PC-3 (cell line): ENCODE measurements around the gene MEF2C. TPM values are rescaled to one million over a fixed set of nuclear protein-coding genes. Genes with fewer than 3 reads are reported as not detected.

ENCODE experiments used
- ATAC-seq: fragments of 200-7000 bp; cut with Tn5 transposase; 2 replicates; pipeline ENCODE4 v1.9.1; 2020; ENCODE audit warnings: mild to moderate bottlenecking, moderate library complexity
- BruUV-seq: library from RNA; stranded (reverse); fragments of 400-500 nt; replicated peaks from 2 replicates; lab custom pipeline; 2021; lab: Mats Ljungman, UMichigan
- CTCF ChIA-PET: fragments of 300-600 bp; sonication (Branson Sonifier 250); formaldehyde crosslinking; loops from one replicate; lab custom pipeline; 2022; ENCODE audit warnings: antibody characterized with exemption; lab: Charles Lee
- POLR2A ChIA-PET: fragments of 300-600 bp; sonication (Branson Sonifier 250); formaldehyde crosslinking; loops from one replicate; lab custom pipeline; 2022; ENCODE audit warnings: antibody characterized with exemption; ENCODE audit not compliant: unreplicated experiment; lab: Charles Lee
- DNase-seq: peaks from one replicate; pipeline ENCODE4 v3.0.0-alpha.2; 2015
- H2AFZ ChIP-seq: fragments of 300-600 bp; sonication (generic); 2 replicates; pipeline ENCODE4 v1.6.0; 2016; ENCODE audit warnings: antibody characterized with exemption, low read length
- H3F3A ChIP-seq: fragments of 300-600 bp; sonication (generic); one replicate; pipeline ENCODE4 v1.6.0; 2017; ENCODE audit warnings: antibody characterized with exemption, low read length, control low read depth, mild to moderate bottlenecking; ENCODE audit not compliant: unreplicated experiment
- H3K27ac ChIP-seq: fragments of 300-600 bp; sonication (generic); 2 replicates; pipeline ENCODE4 v1.5.1; 2016; ENCODE audit warnings: mild to moderate bottlenecking, low read length
- H3K27me3 ChIP-seq: fragments of 300-600 bp; sonication (generic); 2 replicates; pipeline ENCODE4 v1.6.1; 2016; ENCODE audit warnings: low read length, mixed read lengths
- H3K36me3 ChIP-seq: fragments of 300-600 bp; sonication (generic); 2 replicates; pipeline ENCODE4 v1.6.1; 2016; ENCODE audit warnings: low read depth, mixed run types, low read length, mixed read lengths
- H3K4me1 ChIP-seq: fragments of 300-600 bp; sonication (generic); 2 replicates; pipeline ENCODE4 v1.5.1; 2016; ENCODE audit warnings: low read length; ENCODE audit not compliant: insufficient read depth
- H3K4me2 ChIP-seq: fragments of 300-600 bp; sonication (generic); 2 replicates; pipeline ENCODE4 v1.6.0; 2016; ENCODE audit warnings: low read length
- H3K4me3 ChIP-seq: fragments of 300-600 bp; sonication (generic); 2 replicates; pipeline ENCODE4 v1.5.1; 2016; ENCODE audit warnings: mild to moderate bottlenecking, low read length, mixed read lengths
- H3K79me2 ChIP-seq: fragments of 300-600 bp; sonication (generic); 2 replicates; pipeline ENCODE4 v1.6.1; 2017; ENCODE audit warnings: low read length, mixed read lengths
- H3K9ac ChIP-seq: fragments of 300-600 bp; sonication (generic); 2 replicates; pipeline ENCODE4 v1.6.0; 2016; ENCODE audit warnings: mild to moderate bottlenecking, low read length
- H3K9me2 ChIP-seq: fragments of 300-600 bp; sonication (generic); replicated peaks from 2 replicates; pipeline ENCODE4 v1.6.1; 2016; ENCODE audit warnings: mixed run types, low read length, mixed read lengths
- H3K9me3 ChIP-seq: fragments of 300-600 bp; sonication (generic); 2 replicates; pipeline ENCODE4 v1.6.1; 2016; ENCODE audit warnings: low read length, mixed read lengths
- H4K20me1 ChIP-seq: fragments of 300-600 bp; sonication (generic); 2 replicates; pipeline ENCODE4 v1.6.1; 2016; ENCODE audit warnings: low read length, mixed read lengths
- EZH2 ChIP-seq: fragments of 300-600 bp; sonication (generic); IDR thresholded peaks from one replicate; pipeline ENCODE4 v1.6.1; 2017; ENCODE audit warnings: antibody characterized with exemption, mild to moderate bottlenecking, low read length; ENCODE audit not compliant: unreplicated experiment
- EZH2phosphoT487 ChIP-seq: fragments of 300-600 bp; sonication (generic); IDR thresholded peaks from 2 replicates; pipeline ENCODE4 v1.6.1; 2018; ENCODE audit warnings: mild to moderate bottlenecking, antibody characterized with exemption, low read length, borderline replicate concordance
- intact Hi-C: fragments of 100-400 bp; cut with micrococcal nuclease; formaldehyde crosslinking; loops from 2 replicates; pipeline ENCODE4 v1.9.0; 2023
- total RNA-seq: library from RNA; depleted of rRNA; stranded (reverse); fragments of >200 nt; gene quantifications from 2 replicates; pipeline ENCODE4 v1.2.3, GENCODE V29; 2014
- TF ChIP-seq, protein P1 (sequence below): fragments of 300-600 bp; sonication (generic); conservative IDR thresholded peaks from 2 replicates; pipeline ENCODE4 v1.5.1; 2017; ENCODE audit warnings: antibody characterized with exemption, low read depth, mild to moderate bottlenecking, low read length

MEF2C gene
- total RNA-seq, 1 experiment from 2014 or later, result 8.0 TPM

- no peak for DNase-seq
- no peaks in the 10 kb centered on the region for H3K79me2 ChIP-seq
These were observed 66.8 kb downstream of the MEF2C start for GRCh38 chr5:88816195-88816594.

DNA sequence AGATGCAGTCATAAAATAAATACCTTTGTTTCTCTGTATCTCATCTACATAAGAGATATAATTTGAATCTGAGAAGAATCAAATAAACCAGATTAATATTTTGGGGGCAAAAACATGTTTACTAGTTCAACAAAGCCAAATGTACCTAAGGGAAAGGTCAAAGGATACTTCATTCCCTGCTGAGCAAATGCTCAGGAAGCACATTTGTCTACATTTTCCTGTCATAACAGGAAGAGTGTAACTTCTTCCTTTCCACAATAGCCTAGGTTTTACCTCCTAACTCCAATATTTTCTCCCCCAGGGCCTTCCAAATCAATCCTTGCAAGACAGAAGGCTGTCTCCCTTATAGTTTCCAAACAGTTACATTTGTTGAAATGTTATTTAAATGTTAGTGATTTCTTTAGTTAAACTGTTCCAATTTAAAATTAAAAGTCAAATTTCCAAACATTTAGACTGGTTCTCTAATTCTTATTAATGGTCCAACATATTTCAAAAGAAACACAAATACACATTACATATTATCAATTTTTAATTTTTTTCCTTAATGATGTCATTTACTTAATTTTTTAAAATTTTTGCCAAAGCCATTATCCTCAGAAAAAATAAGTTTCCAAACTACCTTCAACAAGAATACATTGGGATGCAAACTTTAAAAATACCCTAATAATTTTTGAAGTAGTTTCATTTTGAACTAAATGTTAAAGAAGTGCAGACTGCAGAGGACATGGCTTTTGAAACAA, 67.8 kb downstream of the MEF2C start:
- Histone ChIP-seq H3K9me3 (no peaks in the 10 kb centered on the region), H3K27ac (no peak overlapping the region), H3F3A (no peaks in the 10 kb centered on the region), H3K79me2 (no peaks in the 10 kb centered on the region), H3K4me1 (peaks cover 11% of the 10 kb centered on the region), H2AFZ (no peak overlapping the region), H3K9me2 (no peaks in the 10 kb centered on the region), H3K27me3 (no peaks in the 10 kb centered on the region), H3K4me2 (no peak overlapping the region), H3K9ac (no peak overlapping the region), H4K20me1 (no peaks in the 10 kb centered on the region), H3K36me3 (no peaks in the 10 kb centered on the region), H3K4me3 (no peak overlapping the region)
- no TSS peak for BruUV-seq
- intact Hi-C loops, result no loop called here
- CTCF ChIA-PET, result no interaction called here
- TF ChIP-seq, protein P1, sequence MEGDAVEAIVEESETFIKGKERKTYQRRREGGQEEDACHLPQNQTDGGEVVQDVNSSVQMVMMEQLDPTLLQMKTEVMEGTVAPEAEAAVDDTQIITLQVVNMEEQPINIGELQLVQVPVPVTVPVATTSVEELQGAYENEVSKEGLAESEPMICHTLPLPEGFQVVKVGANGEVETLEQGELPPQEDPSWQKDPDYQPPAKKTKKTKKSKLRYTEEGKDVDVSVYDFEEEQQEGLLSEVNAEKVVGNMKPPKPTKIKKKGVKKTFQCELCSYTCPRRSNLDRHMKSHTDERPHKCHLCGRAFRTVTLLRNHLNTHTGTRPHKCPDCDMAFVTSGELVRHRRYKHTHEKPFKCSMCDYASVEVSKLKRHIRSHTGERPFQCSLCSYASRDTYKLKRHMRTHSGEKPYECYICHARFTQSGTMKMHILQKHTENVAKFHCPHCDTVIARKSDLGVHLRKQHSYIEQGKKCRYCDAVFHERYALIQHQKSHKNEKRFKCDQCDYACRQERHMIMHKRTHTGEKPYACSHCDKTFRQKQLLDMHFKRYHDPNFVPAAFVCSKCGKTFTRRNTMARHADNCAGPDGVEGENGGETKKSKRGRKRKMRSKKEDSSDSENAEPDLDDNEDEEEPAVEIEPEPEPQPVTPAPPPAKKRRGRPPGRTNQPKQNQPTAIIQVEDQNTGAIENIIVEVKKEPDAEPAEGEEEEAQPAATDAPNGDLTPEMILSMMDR, result no peak
- TF ChIP-seq EZH2 (no peak), EZH2phosphoT487 (no peak)
- DNase-seq (no peak), ATAC-seq (no peak)
- POLR2A ChIA-PET, result no interaction called here

More at GRCh38 chr5:88816195-88816594, 66.8 kb downstream of the MEF2C start:
- intact Hi-C loops, result no loop called here
- Histone ChIP-seq H3F3A (no peaks in the 10 kb centered on the region), H3K36me3 (no peaks in the 10 kb centered on the region), H3K9me2 (no peaks in the 10 kb centered on the region), H3K9me3 (no peaks in the 10 kb centered on the region), H3K27ac (no peak overlapping the region), H3K4me1 (peaks cover 11% of the 10 kb centered on the region), H3K27me3 (no peaks in the 10 kb centered on the region), H2AFZ (no peak overlapping the region), H3K4me2 (no peak overlapping the region), H4K20me1 (no peaks in the 10 kb centered on the region), H3K9ac (no peak overlapping the region), H3K4me3 (no peak overlapping the region)
- TF ChIP-seq, protein P1, result no peak
- no peak for TF ChIP-seq EZH2
- BruUV-seq, result no TSS peak
- ATAC-seq, result no peak
- ChIA-PET CTCF (no interaction called here), POLR2A (interaction anchor here (0.6 kb wide), 1 partner anchor 67 kb away, joined by 3 read pairs; no protein-coding TSS in a partner anchor)
